ENCODE results near the gene HMCN1.

Gene HMCN1

DNA sequence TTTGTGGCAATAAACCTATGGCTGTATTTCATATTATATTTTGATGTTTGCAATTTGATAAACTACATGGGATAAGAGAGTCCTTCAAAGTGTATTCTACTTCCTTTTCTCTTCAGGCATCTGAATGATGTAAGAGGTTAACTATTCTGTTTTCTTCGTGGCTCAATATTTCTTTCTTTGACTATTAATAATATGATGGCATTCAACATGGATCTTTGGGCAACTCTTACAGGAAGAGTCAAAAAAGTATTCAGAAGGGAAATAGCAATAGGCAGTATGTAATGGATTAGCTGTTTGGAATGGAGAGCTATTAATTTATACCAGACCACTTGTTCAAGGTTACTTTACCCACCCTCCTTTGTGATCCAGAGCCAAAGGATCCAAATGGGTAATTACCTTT, 74.4 kb downstream of the HMCN1 start:
- DNase-seq, result no peak

DNA sequence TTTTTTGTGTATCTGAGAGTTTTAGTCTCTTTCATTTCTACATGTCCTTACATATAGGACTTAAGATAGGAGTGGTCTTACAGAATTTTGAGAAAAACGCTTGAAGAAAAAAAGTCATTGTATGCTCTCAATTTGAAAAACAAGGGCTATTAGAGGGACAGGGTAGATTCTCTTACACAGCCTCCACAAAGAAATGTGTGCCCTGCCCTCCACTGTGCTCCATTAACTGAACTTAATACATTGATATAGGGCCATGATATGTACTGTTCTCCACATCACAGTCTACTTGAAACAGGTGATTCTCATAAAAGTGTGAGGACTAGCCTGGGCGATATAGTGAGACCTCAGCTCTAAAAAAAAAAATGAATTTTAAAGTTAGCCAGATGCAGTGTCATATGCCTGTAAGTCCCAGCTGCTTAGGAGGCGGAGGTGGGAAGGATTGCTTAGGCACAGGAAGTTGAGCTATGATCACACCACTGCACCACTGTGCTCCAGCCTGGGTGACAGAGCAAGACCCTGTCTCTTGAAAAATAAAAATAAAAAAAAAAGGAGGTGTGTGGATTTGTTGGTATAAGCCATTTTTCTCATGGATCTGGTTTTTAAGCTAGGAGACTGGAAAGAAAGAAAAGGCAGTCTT, 77.0 kb downstream of the HMCN1 start:
- DNase-seq, result no peak

DNA sequence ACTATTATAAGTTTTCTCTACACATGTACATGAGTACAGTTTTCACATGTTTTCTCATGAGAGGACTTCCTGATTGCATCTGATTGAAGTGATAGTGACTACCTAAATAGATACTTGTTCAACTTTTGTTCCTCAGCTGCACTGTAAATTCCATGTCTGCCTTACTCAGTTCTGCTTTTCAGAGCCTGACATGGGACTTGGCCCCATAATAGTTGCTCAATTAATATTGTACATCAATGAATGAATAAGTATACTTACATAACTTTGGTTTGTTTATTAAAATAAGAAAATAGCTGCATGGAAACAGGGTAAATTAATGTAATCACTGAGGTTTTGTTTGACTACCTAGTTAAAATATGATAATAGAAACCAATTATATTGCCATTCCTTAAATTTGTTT, 78.7 kb downstream of the HMCN1 start:
- no peak for DNase-seq

DNA sequence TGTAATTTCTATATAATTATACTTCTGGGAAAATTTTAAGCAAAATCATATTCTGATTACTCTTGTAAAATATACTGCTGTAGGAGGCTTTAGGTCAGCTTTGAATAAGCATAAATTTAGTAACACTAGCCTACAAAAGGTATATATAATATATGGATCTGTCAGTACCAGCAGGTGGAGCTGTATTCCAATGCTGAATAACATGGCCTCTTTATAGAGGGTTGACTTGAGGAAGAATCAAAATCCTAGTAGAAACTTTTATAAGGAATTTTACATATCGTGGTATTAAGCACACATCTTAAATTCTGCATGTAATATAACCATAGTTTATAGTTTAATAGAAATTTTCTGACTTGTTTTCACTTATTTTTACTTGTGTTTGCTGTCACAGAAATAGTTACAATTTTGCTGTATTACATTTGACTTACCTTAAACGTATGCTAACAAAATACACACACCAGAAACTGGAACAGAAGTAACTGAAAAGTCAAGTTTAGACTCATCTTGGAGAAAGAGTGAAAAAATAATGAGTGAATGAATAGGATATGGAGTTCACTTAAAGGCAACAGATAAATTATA, 79.3 kb downstream of the HMCN1 start:
- no peak for DNase-seq

DNA sequence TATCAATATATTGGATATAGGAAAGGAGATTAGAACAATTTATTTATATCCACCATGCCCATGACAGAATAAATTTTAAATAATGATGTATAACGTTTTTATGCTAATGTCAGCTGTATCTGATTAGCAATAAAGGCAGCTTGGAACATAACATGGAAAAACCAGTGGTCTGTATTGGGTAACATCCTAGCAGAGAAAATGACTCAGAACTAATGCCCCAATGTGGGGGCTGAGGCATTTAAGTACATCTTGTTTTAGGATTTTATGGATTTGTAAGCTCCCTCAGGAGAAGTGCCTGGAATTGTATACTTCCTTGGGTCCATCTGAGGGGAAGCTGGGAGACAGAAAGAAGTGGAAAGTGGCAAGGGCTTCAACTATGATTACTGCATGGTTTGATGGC, 82.3 kb downstream of the HMCN1 start:
- DNase-seq, result no peak

DNA sequence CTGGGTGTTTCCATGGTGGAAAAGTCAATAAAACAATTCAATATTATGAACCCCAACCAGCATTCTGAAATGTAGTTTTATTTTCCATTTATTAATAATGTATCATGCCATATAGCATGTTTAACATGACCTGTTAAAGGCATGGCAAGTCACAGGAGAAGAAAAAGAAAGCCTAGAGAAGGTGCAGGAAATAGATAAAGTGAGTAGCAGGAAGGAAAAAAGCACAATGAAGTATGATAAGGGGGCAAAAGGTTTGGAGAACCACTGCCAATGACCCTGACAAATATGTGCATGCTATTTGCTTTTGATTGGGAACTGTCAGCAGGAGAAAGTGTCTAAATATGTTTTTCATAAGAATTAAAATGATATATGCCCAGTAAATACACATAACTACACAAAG, 85.6 kb downstream of the HMCN1 start:
- no peak for DNase-seq

DNA sequence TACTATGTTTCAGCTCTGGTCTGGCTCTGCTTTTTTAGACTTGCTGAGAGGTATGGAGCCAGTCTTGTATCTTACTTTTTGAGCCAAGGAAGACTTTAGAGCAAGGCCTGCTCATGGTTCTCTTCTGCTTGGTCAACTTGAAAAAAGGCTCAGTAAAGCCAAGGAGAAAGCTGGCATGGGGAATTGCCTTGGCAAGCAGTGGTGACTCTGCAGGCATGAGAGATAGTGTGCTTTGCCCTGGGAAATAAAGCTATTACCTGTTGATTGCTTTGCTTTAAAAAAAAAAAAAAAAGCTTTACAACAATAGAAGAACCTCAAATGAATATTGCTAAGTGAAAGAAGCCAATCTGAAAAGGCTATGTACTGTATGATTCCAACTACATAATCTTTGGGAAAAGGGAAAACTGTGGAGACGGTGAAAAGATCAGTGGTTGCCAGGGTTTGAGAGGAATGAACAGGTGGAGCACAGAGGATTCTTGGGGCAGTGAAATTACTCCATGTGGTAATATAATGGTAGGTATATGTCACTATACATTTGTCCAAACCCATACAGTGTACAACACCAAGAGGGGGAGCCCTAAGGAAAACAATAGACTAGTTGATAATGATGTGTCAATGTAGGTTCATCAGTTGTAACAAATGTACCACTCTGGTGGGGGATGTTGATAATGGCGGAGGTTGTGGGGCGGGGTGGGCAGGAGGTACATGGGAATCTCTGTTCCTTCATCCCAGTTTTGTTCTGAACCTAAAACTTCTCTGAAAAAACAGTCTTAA, 87.6 kb downstream of the HMCN1 start:
- no peak for DNase-seq

DNA sequence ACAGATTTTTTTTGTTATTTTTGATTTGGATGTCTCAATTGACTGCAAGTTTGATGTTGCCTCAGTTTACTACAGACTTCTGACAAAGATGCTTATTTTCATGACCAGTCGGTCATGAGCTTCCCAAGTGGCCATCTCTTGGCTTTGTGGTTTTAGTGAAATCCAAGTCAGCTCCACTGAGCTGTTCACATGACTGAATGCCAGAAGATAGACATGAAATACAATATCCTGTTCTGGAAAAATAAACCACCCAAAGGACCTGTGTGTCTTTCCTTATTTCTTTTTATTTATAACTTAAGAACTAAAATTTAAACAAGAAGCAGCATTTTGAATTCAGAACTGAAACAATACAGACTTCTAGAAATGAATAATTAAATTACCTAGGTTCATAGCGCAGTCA, 89.3 kb downstream of the HMCN1 start:
- no peak for DNase-seq

DNA sequence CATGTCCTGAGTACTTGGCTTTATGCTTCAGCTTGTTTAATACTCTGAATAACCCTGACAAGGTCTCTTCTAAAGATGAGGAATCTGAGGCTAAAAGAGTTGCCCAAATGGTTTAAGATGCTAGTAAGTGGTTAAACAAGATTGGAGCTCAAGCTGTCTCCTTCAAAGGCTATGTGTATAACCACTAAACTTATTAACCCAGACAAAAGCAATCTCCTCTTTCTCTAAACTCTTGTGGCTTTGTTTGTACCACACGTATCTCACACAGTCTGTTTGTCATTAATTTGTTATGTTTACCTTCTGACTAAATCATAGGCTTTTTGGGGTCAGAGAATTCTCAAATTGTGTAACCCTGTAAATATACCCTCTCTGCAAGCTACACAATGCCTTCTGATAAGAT, 89.9 kb downstream of the HMCN1 start:
- DNase-seq, result no peak

DNA sequence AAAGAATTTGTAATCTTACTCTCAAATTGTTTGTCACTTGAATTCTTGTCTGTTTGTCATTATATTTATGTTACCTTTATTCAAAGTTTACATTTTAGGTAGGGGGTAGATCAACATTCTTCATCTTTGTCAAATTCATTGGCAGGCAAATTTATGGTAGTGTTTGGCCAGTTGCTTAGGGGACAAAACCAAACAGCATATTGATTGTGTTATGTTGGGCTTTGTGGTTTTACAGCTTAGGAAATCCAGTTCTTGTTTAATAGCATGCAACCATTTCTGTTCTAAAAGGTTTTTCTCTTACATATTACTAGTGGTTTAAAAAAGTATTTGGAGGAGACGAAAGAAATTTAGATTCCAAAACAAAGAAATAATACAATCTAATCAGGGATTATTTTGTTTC, 91.4 kb downstream of the HMCN1 start:
- no peak for DNase-seq

DNA sequence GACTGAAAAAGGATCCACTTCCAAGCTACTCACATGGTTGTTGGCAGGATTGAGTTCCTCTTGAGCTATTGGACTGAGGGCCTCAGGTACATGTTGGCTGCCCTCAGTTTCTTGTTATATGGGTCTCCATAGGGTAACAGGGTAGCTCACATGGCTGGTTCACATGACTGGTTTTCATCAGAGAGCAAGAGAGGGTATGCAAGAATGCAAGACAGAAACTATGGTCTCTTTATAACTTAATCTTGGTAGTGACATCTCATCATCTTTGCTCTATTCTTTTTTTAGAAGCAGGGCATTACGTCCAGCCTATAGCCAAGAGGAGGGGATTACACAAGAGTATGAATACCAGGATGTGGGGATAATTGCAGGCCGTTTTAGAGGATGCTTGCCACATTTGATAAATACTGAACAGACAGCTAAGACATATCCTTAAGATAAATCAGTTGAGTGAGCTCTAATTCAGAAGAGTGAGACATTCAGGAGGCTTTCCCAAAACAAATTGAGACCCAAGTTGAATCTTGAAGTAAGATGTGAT, 100.2 kb downstream of the HMCN1 start:
- no peak for DNase-seq

DNA sequence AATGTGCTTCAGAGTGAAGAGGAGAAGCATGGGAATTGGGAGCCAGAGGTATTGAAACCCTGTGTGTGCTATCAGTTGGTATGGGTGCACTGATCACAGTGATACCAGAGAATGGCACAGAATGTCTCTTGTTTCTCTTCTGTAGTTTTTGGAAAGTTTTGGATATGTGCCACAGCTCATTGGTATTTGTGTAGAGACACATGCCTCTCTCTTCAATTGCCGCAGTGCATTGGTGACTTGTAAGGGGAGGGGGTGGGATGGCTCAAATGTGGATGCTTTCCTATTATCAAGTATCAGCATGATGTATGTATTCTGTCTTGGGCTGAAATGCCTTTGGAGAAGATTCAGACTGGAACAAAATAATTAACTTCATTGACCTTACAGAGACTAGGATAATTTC, 101.0 kb downstream of the HMCN1 start:
- DNase-seq, result no peak

DNA sequence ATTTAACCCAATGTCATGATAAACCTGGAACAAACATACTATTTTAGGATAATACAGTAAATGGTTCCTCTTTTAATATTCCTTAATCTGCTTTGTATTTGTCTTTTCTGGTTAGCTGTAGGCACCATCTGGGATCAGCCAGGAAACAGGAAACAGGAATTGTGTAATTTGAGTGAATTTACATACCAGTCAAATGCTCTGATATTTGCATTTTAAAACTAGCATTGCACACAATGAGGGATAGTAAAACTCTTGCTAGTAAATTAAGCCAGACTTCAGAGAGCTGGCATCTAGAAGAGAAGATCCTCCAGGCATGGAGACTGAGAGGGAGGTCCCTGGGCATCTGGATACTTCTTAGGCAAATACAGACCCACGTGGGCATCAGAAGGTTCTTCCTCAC, 103.5 kb downstream of the HMCN1 start:
- no peak for DNase-seq

DNA sequence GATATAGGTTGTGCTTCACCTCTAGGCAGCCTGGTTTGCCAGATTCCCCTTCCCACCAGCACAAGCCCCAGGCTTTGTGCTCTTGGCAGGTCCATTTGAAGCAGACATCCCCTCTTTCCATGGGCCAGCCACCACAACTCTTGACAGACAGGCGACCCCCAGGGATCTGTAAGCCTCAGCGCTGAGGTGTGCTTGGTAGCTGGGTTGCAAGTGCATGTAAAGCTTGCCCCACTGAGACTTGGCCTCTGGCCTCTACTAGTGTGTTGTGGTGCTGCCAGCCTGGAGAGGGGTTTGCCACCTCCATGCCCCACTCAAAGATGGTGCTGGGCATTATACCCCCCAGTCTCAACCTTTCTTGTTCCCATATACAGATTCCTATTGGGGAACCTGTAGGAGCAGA, 103.9 kb downstream of the HMCN1 start:
- no peak for DNase-seq

DNA sequence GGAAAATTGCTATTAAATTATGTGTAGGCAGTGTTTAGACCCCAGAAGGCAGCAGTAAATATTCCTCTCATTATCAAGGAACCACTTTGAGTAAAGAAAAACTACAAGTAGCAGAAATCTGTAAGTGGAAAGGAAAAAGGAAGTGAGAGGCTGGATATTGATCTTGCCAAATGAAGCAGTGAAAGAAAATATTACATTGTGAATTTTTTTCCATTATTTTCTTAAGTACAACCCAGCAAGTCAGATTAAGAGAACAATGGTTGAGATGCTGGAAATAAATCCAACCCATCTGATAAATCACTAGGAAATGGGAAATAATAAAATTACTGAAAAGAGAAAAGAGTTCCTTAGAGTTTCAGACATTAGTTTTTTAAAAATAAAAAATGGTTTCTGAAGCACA, 106.7 kb downstream of the HMCN1 start:
- no peak for DNase-seq

DNA sequence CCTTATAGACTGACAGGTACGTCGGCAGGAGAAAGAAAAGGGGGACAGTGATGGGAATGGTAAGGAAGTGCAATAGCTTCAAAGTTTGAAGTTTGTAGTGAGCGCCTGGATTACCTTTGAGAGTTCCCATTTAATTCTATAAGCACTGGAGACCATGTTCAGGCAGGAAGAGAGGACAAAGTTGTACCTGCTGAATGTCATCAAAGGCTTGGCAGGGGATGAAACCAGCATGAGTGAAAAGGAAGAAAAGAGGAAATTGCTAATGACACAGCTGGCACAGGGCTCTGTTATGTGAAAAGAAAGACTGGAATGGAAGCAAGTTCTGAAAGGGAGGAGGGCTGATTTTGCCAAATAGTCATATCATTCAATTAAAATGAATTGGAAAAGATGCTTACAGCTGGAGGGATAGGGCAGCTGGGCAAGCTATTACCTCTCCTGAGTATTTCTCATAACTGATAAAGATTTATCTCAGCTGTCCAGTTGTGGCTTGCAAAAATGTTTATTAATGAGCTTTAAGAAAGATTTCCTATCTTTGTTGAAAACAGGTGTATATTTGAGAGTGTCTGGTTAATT, 109.2 kb downstream of the HMCN1 start:
- DNase-seq, result no peak

DNA sequence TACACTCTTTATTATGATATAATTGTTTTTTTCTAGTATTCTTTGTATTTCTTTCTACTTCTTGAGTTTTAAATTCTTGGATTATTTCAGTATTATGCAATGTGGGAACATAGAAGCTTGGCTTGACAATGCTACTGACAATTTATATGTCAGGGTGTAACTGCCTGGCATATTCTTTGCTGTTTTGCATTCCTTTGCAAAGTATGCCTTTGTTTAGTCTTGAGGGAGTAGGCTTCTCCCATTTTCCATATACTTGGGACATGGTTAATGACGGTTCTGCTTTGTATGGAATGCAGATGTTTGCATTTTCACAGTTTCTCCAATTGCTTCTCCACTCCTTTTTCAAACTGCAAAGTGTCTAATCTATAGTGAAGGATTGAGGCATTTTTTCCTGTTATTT, 109.8 kb downstream of the HMCN1 start:
- no peak for DNase-seq

DNA sequence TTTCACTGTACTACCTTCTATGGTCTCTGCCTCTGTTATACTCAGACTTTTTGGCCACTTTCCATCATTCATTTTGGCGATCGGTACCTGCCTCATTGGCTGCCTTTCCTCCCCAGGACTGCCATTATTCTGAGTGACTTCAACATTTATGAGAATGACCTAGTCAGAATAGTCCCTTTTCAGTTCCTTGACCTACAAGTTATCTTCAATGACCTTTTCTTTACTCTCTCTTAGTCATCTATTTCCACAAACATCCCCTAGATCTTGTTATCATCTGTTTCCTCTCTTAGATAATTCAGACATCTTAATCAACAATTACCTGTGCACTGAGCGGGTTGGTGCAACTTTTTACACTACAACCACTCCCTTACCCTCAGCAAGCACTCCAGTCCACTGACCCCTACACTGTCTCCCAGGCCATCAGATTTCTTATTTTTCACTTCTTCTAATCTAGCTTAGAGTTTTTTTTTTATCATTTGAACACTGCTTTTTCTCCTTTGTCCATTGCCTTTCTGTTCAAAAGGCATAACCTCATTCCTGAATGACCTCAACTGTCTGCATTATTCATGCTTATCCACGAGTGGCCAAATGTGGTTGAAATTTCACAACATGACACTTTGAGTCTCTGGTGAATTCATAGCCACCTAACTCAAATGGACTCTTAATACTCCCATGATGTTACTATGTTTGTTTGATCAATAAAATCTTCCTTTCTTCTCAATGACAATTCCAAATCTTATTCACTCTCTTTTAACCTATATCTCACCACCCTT, 112.7 kb downstream of the HMCN1 start:
- no peak for DNase-seq

DNA sequence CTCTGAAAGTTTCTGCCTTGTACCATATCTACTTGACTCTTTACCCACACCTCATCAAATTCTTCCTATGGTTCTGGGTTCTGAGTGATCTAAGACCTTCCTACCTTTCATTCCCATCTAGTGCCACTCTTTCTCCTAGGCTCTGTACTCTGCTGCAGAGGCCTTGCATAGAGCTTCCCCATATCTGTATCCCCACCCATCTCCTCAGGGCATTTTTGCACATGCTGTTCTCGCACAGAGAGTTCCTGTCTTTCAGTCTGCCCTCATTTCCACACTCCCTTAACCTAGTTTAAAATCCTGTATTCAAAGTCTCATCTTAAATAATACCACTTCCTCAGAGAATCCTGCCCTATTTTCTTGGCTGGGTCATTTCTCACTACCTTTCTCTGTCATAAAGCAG, 114.8 kb downstream of the HMCN1 start:
- DNase-seq, result no peak

DNA sequence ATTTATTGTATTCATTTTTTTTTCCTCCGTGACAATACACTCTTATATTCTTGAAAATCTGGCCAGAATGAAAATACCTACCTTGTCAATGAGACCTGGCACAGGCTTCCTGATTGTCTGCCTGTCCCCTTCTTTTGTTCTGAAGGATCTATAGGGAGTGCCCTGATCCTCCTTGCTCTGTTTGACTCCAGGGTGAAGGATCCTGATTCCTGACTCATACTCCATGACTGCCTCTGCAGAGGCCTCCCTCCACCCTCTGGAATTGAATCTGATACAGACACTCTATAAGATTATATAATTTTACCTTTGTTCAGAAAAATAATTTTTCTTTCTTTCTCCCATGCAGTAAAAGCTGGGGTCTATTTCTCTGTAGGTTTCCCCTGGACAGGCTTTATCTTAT, 116.2 kb downstream of the HMCN1 start:
- no peak for DNase-seq

DNA sequence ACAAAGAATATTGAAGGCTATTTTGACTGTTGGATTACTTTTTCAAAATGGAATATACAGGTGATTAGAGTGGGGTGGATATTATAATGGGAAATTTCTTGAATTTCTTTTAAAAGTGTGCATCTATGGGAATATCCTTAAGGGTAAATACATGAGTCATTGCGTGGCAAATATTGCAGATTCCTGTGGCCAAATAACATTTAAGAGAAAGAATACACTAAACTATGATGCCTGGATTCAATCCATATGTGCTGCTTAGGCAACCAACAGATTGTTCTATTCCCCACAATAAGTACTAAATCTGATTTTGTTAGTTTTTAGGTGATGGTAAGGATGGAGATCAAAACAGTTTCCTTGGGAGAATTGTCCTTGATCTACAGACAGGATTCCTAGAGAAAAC, 119.5 kb downstream of the HMCN1 start:
- no peak for DNase-seq

DNA sequence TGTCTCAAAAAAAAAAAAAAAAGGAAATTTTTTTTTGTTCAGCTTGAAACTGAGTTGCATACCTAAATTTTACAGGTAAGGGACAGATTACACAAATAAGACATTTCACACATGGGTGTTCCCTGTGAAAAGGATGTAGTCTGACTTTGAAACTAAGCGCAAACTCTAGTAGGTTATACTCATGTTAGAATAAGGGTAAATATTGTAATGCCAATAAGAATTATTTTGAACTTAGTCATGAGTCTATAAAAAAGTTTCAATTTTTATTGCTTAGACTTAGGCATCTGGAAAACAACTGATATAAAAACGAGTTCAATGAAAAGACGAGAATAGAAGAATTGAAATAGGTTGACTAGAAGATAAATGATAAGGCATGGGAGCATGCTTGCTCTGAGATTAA, 122.3 kb downstream of the HMCN1 start:
- DNase-seq, result no peak

DNA sequence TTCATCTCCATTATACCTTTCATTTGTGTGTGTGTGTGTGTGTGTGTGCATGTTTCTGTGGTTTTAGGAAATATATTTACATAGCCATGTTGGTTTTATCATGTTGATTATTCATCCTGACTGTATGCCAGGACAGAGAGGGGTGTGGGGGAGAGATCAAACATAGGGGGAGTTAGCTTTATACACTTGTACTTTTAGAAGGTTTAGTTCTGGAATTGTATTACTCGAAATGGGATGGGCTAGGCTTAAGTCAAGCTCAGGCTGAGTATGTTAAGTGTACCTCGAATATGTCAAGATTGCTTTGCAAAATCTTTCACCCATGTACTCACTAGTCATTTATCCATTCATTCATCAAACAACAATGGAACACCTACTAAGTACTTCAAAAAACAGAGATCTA, 123.3 kb downstream of the HMCN1 start:
- no peak for DNase-seq

All from femur (tissue), 1 donor.